GM11168 (cell line): Measurements from ENCODE around the gene UBAP2.

Experiments used
- in situ Hi-C: fragments of 300-500 bp; cut with MboI; formaldehyde crosslinking; loops from one replicate; pipeline ENCODE4 v1.12.0; 2022; ENCODE audit warnings: low sequenced_read_pairs; ENCODE audit not compliant: unreplicated experiment

UBAP2 gene

GRCh38 chr9:33881635-33882034, 167.1 kb downstream of the UBAP2 start:
- in situ Hi-C loops: no loop called here

GRCh38 chr9:33880211-33881089, 168.2 kb downstream of the UBAP2 start:
- in situ Hi-C loops: no loop called here

- in situ Hi-C loops: no loop called here
Measured at GRCh38 chr9:33878691-33879366, 169.9 kb downstream of the UBAP2 start.

- in situ Hi-C loops: no loop called here
Measured at GRCh38 chr9:33877727-33878489, 170.8 kb downstream of the UBAP2 start.
